Dermis blood vessel endothelial cell (primary cell): ENCODE measurements around the gene ERGIC1. TPM values are rescaled to one million over a fixed set of nuclear protein-coding genes. Genes with fewer than 3 reads are reported as not detected.
"Not testable (repeated sequence)": the region's sequence is repeated elsewhere in the genome, so short reads cannot be mapped to it uniquely, and the experiment has no call there.

Source experiments
- DNase-seq: peaks from one replicate; pipeline ENCODE4 v3.0.0; 2010
- total RNA-seq: library from RNA; depleted of rRNA; stranded (reverse); fragments of >200 nt; gene quantifications from 2 replicates; pipeline ENCODE4 v1.2.3, GENCODE V29; 2014

ERGIC1 gene
- total RNA-seq, 1 donor from 2014 or later: 64.0 TPM

DNA sequence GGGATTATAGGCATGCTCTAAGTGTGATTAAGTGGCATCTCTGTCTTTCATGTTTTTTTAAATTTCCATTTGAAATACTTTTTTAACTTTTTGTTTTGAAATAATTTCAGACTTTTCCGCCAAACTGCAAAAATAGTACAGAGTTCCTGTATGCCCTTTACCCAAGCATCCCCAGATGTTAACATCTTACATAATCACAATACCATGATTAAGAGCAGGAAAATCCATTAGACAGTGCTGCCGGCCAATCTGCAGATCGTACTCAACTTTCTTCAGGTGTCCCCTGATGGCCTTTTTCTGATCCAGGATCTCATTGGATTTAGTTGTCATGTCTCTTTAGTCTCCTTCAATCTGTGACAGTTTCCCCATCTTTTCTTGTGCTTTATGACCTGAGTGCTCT is 49.0 kb downstream of the ERGIC1 start:
- no peak for DNase-seq

DNA sequence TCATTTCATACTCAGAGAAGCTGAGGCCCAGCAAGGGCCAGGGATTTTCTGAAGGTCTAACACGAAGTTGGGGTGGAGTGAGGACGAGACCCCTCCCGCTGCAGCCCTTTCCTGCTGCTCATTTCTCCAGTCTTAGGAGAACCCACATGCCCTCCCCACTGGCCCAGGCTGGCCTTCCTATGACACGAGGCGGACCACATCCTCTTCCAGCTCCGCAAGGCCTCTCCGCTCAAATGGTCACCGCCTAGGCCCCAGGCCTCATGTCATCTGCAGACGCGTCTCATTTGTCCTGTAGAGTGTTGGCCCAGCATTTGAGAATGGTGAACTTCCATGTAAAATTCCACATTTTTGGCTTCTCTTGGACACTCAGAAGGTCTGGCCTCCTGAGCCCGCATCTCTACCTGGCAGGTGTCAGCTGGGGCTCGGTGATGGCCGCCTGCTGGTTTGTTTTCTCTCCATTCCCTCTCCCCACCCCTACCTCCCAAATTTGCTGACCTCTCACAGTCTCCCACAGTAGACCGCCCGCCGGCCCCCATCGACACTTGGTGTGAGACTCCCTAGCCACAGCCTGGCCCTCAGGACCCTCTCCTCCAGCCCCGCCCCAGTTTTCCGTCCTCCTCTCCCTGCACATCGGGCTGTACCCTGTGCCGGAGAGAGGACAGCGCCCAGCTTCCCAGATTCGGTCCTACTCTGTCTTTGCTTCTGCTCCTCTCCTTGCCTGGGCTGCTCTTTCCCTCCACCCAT is 51.7 kb downstream of the ERGIC1 start:
- DNase-seq: no peak

DNA sequence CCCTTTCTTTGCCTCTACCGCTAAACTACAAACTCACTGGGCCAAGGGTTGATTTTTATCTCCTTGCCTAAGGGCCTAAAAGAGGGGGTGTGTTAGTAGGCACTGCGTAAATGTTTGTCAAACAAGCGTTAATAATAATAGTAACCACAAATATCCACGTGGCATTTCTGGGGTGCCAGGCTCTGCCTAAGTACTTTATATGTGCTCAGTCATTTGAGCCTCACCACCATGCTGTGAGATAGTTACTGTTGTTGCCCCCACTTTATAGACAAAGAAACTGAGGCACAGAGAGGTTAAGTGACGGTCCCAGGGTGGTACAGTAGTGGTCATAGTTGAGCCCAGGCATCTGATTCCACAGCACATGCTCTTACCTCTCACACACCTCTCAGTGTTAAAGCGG is 52.4 kb downstream of the ERGIC1 start:
- no peak for DNase-seq

DNA sequence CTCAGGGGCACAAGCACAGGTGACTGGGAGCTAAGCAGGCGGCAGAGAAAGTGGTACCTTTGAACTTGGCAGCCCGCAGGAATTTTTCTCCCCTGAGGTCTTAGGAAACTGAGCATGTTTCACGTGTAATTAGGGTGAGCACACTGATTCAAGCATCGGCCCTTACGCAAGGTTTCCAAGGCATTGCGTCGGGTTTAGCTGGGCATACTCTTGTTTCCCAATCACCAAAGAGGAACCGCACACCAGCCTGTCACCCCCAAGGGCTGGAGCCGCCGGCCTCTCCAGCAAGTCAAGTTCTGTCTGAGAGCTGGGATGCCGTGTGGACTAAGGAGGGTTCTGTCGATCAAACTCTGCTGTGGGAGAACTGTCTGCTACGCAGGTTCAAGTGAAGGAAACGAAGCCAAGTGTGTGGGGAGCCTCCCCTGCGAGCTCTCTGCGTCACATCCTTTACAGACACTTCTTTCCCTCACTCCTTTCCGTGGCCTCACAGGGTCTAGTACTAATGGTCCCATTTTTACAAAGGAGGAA is 53.0 kb downstream of the ERGIC1 start:
- DNase-seq: peak; percentile 81

DNA sequence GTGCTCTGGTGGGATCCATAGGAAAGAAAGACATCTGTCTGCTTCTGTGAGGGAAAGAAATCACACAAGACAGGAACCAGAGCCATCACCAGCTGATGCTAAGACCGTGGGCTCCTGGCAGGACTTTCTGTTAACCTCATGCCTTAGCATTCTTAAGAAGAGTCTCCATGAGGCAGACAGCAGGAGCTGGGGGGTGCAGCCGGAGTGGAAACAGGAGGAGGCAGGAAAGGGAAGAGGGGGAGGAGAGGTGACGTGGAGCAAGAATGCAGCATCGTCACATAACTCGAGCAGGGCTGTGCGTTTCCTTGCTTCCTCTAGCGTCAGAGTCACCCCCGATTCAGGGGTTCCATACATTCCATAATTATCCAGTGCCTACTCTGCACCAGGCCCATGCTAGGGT is 53.6 kb downstream of the ERGIC1 start:
- peak; percentile 96 for DNase-seq

DNA sequence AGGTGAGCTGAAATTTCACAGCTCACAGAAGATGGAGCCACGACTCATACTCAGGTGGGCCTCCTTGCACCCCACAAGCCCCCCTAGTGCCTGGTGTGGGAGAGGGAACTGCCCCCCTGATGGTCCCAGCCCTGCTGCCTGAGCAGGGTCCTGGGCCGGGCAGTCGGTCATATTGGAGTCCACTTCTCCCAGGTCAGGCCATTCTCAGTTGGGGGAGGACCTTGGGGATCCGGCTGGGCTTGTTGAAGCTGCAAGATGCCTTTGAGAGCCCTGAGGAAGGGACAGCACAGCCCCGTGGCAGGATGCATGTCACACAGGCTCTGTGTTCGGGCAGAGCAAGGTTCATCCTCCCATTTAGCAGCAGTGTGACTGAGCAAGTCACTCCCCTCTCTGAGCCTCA is 56.6 kb downstream of the ERGIC1 start:
- DNase-seq: no peak

DNA sequence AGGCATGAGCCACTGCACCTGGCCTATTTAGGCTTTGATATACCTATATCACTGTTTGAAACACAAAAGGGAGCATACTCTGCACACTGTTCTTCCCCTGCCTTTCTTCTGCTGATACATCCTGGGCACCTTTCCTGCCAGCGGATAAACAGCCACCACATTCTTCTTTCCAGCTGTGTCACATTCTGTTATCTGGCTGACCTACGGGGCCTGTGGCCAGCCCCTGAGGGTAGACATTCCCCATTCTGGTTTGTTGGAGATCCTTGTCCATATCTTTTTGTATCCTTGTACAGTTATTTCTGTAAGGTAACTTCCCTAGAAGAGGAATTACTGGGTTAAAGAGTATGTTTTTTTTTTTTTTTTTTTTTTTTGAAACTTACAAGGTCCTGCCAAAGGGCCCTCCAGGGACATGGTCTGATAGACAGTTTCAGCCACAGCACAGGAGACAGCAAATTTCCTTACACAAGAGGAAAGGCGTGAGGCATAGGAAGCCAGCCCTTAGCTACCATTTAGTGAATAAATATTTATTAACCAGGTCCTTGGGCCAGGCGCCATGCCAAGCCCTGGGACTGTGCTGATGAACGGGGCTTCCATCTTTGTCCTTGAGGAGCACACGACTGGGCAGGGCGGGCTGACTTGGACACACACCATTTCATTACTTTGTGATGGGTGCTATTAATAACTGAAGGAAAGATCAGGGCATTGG is 57.8 kb downstream of the ERGIC1 start:
- DNase-seq: peak; percentile 95

DNA sequence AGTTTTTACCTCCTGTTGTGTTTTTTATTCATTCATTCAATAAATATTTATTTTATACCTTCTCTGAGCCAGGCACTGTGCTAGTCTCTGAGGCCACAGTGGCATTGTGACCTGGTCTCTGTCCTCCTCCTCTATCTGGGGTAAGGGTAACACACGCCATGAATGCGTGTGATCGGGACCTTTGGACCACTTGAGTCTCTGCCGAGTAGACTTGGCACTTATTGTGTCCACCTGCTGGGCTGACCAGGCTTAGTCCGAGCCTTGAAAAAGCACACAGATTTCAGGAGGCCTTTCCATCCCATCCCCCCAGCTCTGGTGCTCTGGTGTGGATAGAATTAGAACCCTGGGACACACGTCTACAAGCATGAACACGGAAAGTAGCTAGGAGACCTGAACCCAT is 58.7 kb downstream of the ERGIC1 start:
- DNase-seq: no peak

DNA sequence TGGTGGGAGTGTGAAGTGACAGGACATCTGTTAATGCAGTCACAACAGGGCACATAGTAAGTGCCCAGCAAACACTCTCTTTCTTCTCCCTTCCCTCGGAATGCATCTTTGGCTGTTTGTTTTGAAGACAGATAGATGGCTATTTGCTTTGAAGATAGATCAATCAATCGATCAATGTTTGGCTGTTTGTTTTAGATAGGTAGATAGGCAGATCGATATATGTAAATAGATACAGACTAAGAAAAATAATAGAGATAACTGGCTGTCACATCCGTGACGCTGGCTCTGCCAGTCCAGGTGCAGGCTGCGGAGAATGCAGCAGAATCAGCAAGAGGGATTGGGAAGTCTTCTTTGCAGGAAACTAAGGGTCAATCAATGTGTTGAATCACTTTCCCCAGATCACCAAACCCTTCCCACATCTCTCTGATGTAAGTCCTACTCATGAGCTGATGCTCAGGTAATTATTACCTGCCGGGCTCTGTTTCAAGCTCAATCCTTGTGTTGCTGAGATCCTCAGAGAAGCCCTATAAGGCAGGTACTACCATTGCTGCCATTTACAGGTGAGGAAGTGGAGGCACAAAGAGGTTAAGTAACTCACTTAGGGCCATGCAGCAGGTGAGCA is 60.8 kb downstream of the ERGIC1 start:
- DNase-seq: no peak

DNA sequence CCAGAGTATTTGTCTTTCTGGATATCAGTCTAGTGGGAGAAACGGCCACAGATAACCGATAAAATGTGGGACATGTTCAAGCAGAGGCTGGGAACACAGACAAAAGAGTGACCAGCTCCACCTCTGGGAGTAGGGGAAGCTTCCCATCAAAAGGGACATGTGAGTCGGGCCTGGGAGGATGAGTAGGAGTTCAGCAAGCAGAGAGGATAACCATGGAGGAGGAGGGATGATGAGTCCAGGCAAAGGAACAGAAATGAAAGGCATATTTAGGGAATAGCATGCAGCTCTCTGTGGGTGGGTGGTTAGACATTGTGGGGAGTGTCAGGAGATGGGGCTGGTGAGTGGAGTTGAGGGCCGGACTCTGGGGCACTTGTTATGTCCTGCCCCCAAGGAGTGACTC is 61.5 kb downstream of the ERGIC1 start:
- no peak for DNase-seq

DNA sequence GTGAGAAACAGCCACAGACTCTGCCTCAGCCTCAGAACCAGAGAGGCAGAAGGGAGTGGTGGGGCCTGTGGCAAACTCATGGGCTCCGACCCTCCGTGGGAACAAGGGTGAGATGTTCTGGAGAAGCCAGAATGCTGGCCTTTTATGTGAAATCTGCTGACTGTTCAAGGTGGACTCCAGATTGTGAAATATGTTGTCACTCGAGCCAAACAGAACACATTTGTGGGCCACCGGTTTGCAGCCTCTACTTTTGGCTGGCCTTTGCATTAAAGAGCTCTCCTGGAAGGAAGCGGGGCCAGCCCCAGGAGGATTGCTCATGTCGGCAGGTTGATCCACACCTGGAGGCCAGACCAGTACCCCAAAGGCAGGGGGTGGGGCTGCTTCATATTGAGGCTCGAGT is 62.4 kb downstream of the ERGIC1 start:
- DNase-seq: no peak

DNA sequence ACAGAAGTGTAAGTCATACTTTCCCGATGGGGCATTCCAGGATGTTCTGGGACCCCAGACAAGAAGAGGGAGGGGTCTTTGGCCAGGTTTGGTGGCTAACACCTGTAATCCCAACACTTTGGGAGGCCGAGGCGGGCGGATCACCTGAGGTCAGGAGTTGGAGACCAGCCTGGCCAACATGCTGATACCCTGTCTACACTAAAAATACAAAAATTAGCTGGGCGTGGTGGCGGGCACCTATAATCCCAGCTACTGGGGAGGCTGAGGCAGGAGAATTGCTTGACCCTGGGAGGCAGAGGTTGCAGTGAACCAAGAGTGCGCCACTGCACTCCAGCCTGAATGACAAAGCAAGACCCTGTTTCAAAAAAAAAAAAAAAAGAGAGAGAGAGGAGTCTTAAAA is 63.0 kb downstream of the ERGIC1 start:
- DNase-seq: not testable (repeated sequence)

DNA sequence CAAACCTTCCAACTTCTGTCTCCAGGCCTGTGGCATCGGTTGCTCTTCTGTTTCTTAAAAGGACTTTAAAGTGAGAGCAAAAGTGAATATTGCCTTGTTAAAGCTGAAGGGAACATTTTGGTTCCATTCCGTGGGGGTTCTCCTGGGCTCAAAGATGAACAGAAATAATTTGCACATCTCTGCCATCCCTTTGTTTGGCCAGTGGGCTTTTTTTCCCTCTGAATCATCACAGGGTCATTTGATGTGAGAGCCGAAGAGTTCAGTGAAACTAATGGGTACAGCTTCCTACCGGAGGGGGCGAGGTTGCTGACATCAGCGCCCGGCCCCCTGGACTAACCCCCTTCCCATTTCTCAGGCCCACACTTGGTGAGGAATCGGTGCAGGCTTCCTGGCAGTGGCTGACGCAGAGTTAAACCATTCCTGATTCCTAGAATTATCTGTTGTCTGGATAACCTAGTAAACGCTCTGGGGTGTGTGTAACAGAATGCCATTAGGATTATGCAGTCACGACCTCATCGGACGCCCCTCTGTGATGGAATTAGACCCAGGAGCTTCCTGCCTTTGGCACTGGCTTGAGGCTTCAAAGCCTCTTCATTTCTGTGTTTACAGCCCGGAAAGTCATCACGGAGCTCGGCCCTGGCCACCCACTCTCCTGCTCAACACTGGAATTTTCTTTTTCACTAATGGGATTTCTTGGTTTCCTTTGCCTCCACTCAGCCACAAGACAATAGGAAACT is 63.6 kb downstream of the ERGIC1 start:
- peak; percentile 93 for DNase-seq

DNA sequence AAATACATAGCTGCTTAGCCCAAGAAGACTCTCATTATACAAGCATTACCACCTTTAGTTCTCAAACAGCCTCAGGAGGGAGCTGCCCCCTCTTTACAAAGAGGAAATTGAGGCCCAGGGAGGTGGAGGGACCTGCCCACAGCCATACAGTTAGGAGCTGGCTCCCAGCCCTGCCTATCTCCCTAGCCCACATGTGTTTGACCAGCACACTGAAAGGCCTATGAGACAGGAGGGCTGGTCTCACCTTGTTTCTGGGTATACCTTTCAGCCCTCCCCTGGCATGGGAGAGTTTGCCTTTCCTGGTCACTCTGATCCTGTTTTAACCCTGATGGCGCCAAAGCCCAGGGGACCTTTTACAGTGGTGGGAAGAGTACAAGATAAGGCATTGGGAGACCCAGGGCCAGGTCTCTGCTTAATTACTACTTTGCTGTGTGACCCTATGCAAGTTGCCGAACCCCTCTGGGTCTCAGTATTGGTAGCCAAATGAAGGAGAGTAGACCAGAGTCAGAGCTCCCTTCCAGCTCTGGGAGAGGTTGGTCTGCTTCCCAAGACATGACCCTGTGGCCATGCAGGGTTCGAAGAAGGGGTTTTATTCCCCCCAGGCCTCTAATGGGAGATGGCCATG is 64.3 kb downstream of the ERGIC1 start:
- DNase-seq: no peak

DNA sequence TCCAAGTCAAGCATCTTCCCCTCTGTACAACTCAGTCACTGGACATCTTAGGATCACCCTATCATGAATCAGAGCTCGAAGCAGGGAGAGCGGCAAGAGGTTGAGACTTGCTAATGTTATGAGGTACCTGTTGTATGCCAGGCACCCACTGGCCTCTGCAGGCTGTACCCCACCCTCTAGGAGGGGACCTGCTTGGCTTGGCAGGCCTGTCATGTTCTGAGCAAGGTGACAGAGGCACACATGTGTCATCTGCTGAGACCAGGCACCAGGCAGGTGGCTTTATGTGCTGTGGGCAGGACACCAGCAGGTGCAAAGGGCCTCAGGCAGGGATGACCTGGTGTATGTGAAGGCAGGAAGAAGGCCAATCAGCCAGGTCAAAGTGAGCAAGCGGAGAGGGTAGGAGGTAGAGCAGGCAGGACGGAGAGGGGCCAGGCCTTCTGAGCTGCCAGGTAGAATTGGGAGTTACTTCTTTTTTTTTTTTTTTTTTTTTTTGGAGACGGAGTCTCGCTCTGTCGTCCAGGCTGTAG is 64.9 kb downstream of the ERGIC1 start:
- no peak for DNase-seq

DNA sequence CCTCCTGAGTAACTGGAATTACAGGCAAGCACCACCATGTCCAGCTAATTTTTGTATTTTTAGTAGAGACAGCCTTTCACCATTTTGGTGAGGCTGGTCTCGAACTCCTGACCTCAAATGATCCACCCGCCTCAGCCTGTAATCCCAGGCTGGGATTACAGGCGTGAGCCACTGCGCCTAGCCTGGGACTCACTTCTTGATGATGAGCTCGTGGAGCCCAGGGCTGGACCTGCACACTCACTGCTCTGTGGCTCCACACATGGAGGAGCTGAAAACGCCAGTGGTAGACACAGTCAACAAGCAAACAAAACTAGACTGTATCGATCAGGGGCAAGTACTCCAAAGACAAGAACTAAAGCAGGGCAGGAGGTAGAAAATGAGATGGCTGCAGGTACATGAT is 65.4 kb downstream of the ERGIC1 start:
- DNase-seq: no peak

DNA sequence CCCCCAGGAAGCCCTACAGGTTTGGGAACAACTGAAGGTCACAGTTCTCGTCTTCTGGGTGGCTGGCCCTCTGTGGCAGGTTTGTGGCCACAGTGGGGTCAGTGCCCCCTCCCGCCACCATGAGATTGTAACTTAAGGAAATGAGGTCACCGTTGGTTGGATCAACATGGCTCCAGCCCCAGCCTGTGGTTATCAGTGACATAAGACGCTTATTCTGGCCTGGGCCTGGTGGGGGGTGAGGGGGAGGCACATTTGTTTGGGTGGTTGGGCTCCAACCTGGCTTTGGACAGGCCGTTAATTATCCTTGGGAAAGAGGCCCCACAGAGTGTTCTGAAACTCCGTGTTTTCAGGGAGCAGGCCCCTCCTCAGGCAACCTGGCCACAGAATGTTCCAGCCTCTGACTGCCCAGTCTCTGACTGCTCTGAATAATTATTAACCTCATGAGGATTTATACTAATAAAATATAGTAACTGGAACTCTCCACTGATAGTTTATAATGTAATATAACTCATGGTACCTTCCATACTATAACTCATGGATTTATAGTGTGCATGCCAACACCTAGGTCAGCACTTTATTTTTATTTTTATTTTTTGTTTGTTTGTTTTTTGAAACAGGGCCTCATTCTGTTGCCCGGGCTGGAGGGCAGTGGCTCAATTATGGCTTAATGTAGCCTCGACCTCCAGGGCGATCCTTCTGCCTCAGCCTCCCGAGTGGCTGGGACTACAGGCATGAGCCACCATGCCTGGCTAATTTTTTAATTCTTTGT is 67.1 kb downstream of the ERGIC1 start:
- DNase-seq: peak; percentile 77

DNA sequence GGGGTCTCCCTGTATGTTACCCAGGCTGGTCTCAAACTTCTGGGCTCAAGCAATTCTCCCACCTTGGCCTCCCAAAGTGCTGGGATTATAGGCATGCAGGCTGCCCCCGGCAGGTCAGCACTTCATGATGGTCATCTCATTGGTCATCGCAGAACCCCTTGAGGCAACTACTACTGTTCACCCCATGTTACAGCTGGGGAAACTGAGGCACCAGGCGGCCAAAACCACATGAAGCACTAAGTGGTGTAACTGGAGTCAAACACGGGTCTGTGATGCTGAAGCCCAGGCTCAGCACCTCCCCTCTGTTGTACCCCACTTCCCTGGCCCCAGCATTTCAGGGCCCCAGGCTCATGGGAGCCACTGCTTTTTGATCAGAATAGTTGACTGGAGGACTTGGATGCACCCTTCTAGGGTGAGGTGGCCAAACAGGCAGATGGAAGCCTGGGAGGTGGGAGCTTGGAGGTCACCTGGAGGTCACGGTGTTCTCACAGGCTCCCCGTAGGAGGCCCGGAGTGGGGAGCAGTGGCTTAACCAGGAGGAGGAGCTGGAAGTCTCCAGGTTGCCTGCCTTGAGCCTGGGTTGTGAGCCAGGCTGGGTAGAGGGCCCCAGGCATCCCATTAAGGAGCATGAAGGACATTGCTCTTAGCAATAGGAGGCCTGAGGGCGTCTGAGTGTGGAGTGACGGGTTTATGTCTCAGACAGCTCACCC is 67.9 kb downstream of the ERGIC1 start:
- DNase-seq: no peak

DNA sequence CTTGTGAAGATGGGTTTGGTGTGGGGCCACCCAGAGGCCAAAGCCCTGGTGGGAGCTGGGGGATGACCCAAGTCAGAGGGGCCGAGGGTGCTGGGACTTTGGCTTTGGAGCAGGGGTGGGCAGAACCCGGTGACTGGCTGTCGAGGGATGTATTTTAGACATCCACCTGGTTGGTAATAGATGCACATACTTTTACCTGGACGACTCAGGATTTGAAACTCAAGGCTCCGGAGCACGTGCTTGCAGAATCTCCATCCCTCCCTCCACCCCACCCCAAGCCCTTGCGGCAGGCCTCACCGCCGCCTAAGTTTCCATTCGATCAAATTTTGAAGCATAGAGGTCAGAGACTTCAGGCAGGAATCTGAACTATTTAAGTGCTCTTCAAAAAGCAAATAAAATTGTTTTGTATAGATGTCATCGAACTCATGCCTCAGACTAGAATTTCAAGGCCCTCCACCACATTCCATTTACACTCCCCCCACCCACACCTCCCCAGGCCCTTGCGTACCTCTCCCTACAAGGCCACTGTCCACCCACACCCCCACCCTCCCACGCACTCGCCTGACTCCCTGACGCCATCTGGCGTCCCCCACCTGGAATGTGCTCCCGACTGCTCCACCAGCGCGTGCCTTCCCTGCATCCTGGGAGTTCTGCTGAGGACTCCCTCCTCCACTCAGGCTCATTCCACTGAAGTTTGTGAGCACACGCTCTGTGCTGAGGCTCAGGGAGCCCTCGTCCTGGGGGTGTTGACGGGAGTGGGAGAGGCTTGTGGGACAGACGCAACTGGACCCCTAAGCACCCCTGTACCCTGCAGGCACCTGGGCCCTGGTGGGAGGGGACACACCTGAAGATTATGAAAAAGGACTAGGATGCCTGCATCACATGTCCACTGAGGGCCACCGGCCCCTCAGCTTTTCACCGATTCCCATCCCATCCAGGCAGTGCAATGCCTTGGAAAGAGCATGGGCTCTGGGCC is 68.7 kb downstream of the ERGIC1 start:
- DNase-seq: peak; percentile 74

DNA sequence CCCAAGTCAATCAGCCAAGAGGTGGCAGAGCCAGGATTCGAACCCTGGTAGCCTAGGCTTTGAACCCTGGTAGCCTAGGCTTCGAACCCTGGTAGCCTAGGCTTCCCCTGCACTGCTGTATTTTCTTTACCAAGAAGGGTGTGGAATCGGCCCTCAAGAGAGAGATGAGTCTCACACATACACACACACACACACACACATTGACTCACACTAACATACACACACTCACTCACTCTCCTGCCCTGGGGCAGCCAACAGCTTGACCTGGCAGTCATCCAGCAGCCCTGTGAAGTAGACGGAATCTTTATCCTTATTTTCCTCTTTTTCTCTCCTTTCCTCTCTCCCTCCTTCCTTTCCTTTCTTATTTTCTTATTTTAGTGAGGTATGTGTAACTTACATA is 69.7 kb downstream of the ERGIC1 start:
- peak; percentile 91 for DNase-seq
